GM12878 (cell line): ENCODE measurements around the gene VLDLR. TPM values are rescaled to one million over a fixed set of nuclear protein-coding genes. Genes with fewer than 3 reads are reported as not detected.

Experiments
- ATAC-seq: fragments of 200-7000 bp; cut with Tn5 transposase; 3 replicates; pipeline ENCODE4 v1.9.1; 2020; ENCODE audit warnings: mild to moderate bottlenecking, moderate library complexity
- BruUV-seq: library from RNA; stranded (reverse); fragments of 400-500 nt; replicated peaks from 2 replicates; lab custom pipeline; 2021; lab: Mats Ljungman, UMichigan
- CTCF ChIA-PET: fragments of 300-600 bp; sonication (Branson Sonifier 250); formaldehyde crosslinking; extraction: SDS; loops from one replicate; lab custom pipeline; 2021; ENCODE audit warnings: inconsistent platforms; lab: Yijun Ruan, JAX
- POLR2A ChIA-PET: fragments of 350-600 bp; formaldehyde crosslinking; extraction: SDS; loops from one replicate; lab custom pipeline; 2021; ENCODE audit warnings: inconsistent platforms; lab: Charles Lee
- RAD21 ChIA-PET: fragments of 300-600 bp; sonication (Branson Sonifier 250); formaldehyde crosslinking; loops from one replicate; lab custom pipeline; 2023; ENCODE audit warnings: antibody characterized with exemption; ENCODE audit not compliant: unreplicated experiment; lab: Charles Lee
- SMC1A ChIA-PET: fragments of 300-600 bp; sonication (Branson Sonifier 250); formaldehyde crosslinking; loops from one replicate; lab custom pipeline; 2023; ENCODE audit not compliant: unreplicated experiment, uncharacterized antibody; lab: Charles Lee
- DNase-seq: peaks from one replicate; pipeline ENCODE4 v3.0.0-alpha.2; 2011; ENCODE audit warnings: low read depth, low spot score
- FAIRE-seq: peaks from 3 replicates; lab custom pipeline; 2011; peaks lifted over from hg19 to GRCh38; lab: Jason Lieb, UNC
- H2AFZ ChIP-seq: 2 replicates; pipeline ENCODE4 v1.6.0; 2011; ENCODE audit warnings: low read depth, low read length, control low read depth; ENCODE audit not compliant: control insufficient read depth
- H3K27ac ChIP-seq: 2 replicates; pipeline ENCODE4 v1.5.1; 2011; ENCODE audit warnings: control low read depth; ENCODE audit not compliant: control insufficient read depth, insufficient read depth
- H3K27me3 ChIP-seq, 2 experiments: replicated peaks in 1 of 2; 2 replicates each; pipeline versions ENCODE4 v1.6.0 to v1.6.1; 2011; ENCODE audit warnings: low read length in 1 of 2; ENCODE audit not compliant: control insufficient read depth in 2 of 2, insufficient read depth in 2 of 2
- H3K36me3 ChIP-seq, 2 experiments: 2 replicates each; pipeline ENCODE4 v1.5.1; 2011; ENCODE audit warnings: low read length in 1 of 2; ENCODE audit not compliant: control insufficient read depth in 2 of 2, insufficient read depth in 2 of 2
- H3K4me1 ChIP-seq: 2 replicates; pipeline ENCODE4 v1.6.1; 2011; ENCODE audit warnings: mild to moderate bottlenecking, low read length, moderate library complexity, mixed read lengths; ENCODE audit not compliant: control insufficient read depth, insufficient read depth
- H3K4me2 ChIP-seq: 2 replicates; pipeline ENCODE4 v1.6.0; 2011; ENCODE audit warnings: control low read depth; ENCODE audit not compliant: control insufficient read depth, insufficient read depth
- H3K4me3 ChIP-seq: fragments of 200-600 bp; sonication (generic); 2 replicates; pipeline ENCODE4 v1.5.1; 2016
- H3K79me2 ChIP-seq: 2 replicates; pipeline ENCODE4 v1.6.0; 2011; ENCODE audit warnings: low read length; ENCODE audit not compliant: control insufficient read depth, insufficient read depth
- H3K9ac ChIP-seq: 2 replicates; pipeline ENCODE4 v1.8.0; 2011; ENCODE audit warnings: low read length, control low read depth, mixed read lengths; ENCODE audit not compliant: control insufficient read depth, insufficient read depth
- H3K9me3 ChIP-seq: replicated peaks from 3 replicates; pipeline ENCODE4 v1.5.1; 2011; ENCODE audit warnings: mild to moderate bottlenecking, low read length; ENCODE audit not compliant: control insufficient read depth, insufficient read depth
- H4K20me1 ChIP-seq: 2 replicates; pipeline ENCODE4 v1.6.0; 2011; ENCODE audit not compliant: control insufficient read depth, insufficient read depth
- BCL11A ChIP-seq: IDR thresholded peaks from 2 replicates; pipeline ENCODE4 v1.6.1; 2011; ENCODE audit warnings: low read depth, low read length
- CEBPB ChIP-seq, 2 experiments: fragments of 150-350 bp in 1 of 2; IDR thresholded peaks; 2 replicates each; pipeline ENCODE4 v1.6.1; 2012 to 2014; ENCODE audit warnings: low read depth in 2 of 2, low read length in 2 of 2, borderline replicate concordance in 1 of 2, inconsistent platforms in 1 of 2
- FOXM1 ChIP-seq: IDR thresholded peaks from 2 replicates; pipeline ENCODE4 v1.6.1; 2012; ENCODE audit warnings: low read depth, mild to moderate bottlenecking, inconsistent platforms, low read length, moderate library complexity
- KDM1A ChIP-seq: fragments of 200-600 bp; sonication (generic); IDR thresholded peaks from 2 replicates; pipeline ENCODE4 v1.6.1; 2016; ENCODE audit warnings: borderline replicate concordance
- MTA3 ChIP-seq: IDR thresholded peaks from 2 replicates; pipeline ENCODE4 v1.6.1; 2012; ENCODE audit warnings: low read length, inconsistent platforms, borderline replicate concordance
- POLR2AphosphoS5 ChIP-seq: IDR thresholded peaks from 2 replicates; pipeline ENCODE4 v1.6.1; 2011; ENCODE audit warnings: mild to moderate bottlenecking, low read length, inconsistent platforms
- SRF ChIP-seq, 2 experiments: IDR thresholded peaks; 2 replicates each; pipeline ENCODE4 v1.6.1; 2011; ENCODE audit warnings: low read depth in 2 of 2, low read length in 2 of 2, mild to moderate bottlenecking in 1 of 2, moderate library complexity in 1 of 2
- TARDBP ChIP-seq: IDR thresholded peaks from 2 replicates; pipeline ENCODE4 v1.6.1; 2016; ENCODE audit warnings: borderline replicate concordance
- WGBS: methylation state at CpG from one replicate; pipeline ENCODE4 v1.1.6; 2016; ENCODE audit warnings: low lambda C conversion rate; ENCODE audit not compliant: insufficient replicate concordance, insufficient coverage; ENCODE audit errors: missing lambda C conversion rate; 5-methylcytosine and 5-hydroxymethylcytosine counted together
- in situ Hi-C: fragments of 300-500 bp; cut with MboI; formaldehyde crosslinking; loops from 9 replicates; pipeline ENCODE4 v1.14.3; 2018; ENCODE audit warnings: mixed read lengths
- intact Hi-C: fragments of 100-400 bp; cut with micrococcal nuclease; formaldehyde crosslinking; loops from one replicate; pipeline ENCODE4 v1.14.2; 2022; ENCODE audit not compliant: unreplicated experiment
- polyA plus RNA-seq, 11 experiments: library from polyadenylated mRNA; depleted of rRNA in 4 of 11; unstranded in 6 of 11; stranded (reverse) in 5 of 11; fragments of >200 nt; fragmentation: Nextera tagmentation in 4 of 11; fragmentation: Illumina TruSeq in 1 of 11; extraction: Ambion mirVana in 4 of 11; extraction: Trizol in 1 of 11; gene quantifications; 1 replicate in 1 of 11; 2 replicates in 10 of 11; pipeline versions ENCODE4 v1.2.1 to v1.2.3, GENCODE V29; 2011 to 2016; ENCODE audit warnings: inconsistent platforms in 2 of 11, missing spikeins in 2 of 11, low read depth in 1 of 11
- total RNA-seq, 4 experiments: library from RNA; depleted of rRNA in 3 of 4; stranded (reverse); fragments of >200 nt in 3 of 4; fragmentation: Illumina TruSeq in 1 of 4; extraction: Trizol in 1 of 4; gene quantifications; 2 replicates each; pipeline versions ENCODE4 v1.2.1 to v1.2.3, GENCODE V29; 2013 to 2021
- TF ChIP-seq, protein P1 (sequence below): fragments of 450-650 bp; IDR thresholded peaks from 2 replicates; pipeline ENCODE4 v1.6.1; 2018; ENCODE audit warnings: borderline replicate concordance, mild to moderate bottlenecking; ENCODE audit not compliant: partially characterized antibody

The VLDLR gene
- total and polyA plus RNA-seq, 10 of the 15 experiments (the other 5 are each of a cell fraction or from before 2014, with no cell fraction given): 0.14 to 5.9 (median 0.57) TPM

DNA sequence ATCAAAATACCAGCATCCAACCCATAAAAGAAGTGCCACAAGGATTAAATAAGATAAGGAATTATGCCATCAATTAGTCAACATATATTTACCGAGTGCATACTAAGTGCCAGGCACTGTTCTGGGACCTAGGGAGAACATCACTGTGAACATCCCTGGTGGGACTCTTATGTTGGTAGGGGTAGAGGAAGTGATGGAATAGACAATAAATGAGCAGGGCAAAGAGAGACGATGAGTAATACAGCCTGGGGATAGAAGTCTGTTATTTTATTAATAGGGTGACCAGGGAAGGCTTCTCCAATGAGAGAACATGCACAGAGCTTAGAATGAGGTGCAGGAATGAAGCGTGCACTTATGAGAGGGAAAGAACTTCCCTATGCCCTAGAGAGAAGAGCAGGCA is 47.4 kb upstream of the VLDLR start:
- H3K27me3 ChIP-seq: no peaks in the 10 kb centered on the region
- no peak for TF ChIP-seq KDM1A
- TF ChIP-seq MTA3: no peak
- TF ChIP-seq, protein P1, sequence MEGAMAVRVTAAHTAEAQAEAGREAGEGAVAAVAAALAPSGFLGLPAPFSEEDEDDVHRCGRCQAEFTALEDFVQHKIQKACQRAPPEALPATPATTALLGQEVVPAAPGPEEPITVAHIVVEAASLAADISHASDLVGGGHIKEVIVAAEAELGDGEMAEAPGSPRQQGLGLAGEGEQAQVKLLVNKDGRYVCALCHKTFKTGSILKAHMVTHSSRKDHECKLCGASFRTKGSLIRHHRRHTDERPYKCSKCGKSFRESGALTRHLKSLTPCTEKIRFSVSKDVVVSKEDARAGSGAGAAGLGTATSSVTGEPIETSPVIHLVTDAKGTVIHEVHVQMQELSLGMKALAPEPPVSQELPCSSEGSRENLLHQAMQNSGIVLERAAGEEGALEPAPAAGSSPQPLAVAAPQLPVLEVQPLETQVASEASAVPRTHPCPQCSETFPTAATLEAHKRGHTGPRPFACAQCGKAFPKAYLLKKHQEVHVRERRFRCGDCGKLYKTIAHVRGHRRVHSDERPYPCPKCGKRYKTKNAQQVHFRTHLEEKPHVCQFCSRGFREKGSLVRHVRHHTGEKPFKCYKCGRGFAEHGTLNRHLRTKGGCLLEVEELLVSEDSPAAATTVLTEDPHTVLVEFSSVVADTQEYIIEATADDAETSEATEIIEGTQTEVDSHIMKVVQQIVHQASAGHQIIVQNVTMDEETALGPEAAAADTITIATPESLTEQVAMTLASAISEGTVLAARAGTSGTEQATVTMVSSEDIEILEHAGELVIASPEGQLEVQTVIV: no peak
- TF ChIP-seq POLR2AphosphoS5: no peak
- TF ChIP-seq CEBPB (IDR thresholded peaks at IDR 0.05; ENCODE audit: borderline replicate concordance in 1 of 2, low read depth in 2 of 2, low read length in 2 of 2): no peak
- no peak for TF ChIP-seq SRF (IDR thresholded peaks at IDR 0.05; ENCODE audit: low read depth in 2 of 2, low read length in 2 of 2)
- no peak for TF ChIP-seq BCL11A
- no peak for TF ChIP-seq TARDBP
- no peak for TF ChIP-seq FOXM1
- in situ Hi-C loops (no loop called here), intact Hi-C loops (no loop called here)
- no peak overlapping the region for H3K27ac ChIP-seq
- SMC1A ChIA-PET: no interaction called here
- RAD21 ChIA-PET: no interaction called here
- H3K36me3 ChIP-seq: no peaks in the 10 kb centered on the region
- 13% methylated on average over 3 of the region's 3 CpGs for WGBS
- ATAC-seq: no peak
- no peaks in the 10 kb centered on the region for H3K4me1 ChIP-seq
- no peak for DNase-seq
- no peak for FAIRE-seq
- H3K79me2 ChIP-seq: no peaks in the 10 kb centered on the region
- no peaks in the 10 kb centered on the region for H3K9me3 ChIP-seq
- H3K4me3 ChIP-seq: no peak overlapping the region
- no peak overlapping the region for H2AFZ ChIP-seq
- CTCF ChIA-PET: no interaction called here
- H3K4me2 ChIP-seq: no peak overlapping the region
- POLR2A ChIA-PET: no interaction called here
- no peaks in the 10 kb centered on the region for H4K20me1 ChIP-seq
- BruUV-seq: no TSS peak
- H3K9ac ChIP-seq: no peak overlapping the region
